ENCODE results near the gene SLC48A1. TPM values are rescaled to one million over a fixed set of nuclear protein-coding genes. Genes with fewer than 3 reads are reported as not detected.
A peak's percentile ranks its signal among the peaks of the same experiment; 100 is the strongest.

Gene SLC48A1
- total RNA-seq, 4 donors from 2014 or later: 19.9 to 76.7 (median 23.1) TPM

DNA sequence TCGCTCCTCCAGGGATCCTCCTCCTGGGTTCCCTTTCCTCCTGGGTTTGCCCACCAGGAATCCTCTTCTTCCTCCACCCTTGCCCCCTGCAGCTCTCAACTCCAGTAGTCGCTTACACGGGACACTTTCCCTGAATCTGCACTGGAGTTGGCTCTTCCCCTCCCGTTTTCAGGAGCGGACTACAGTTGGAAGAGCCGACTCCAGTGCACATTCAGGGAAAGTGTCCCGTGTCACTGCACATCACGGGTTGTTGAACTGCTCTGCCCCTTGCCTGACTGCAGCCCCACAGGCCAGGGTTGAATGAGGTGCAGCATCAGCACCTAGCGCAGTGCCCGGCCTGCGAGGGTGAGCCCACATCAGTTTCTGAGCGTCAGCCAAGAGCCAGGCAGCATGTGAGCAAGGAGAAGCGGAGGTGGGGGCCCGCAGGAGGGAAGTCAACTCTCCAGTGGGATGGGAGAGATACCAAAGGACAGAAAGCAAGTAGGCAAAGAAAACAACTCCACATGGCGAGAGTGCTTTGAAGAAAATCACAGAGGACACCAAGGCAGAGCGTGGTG lies 27.5 kb upstream of the SLC48A1 start:
- no peak for DNase-seq
- 78 to 87% methylated on average over 9 to 16 of the region's 16 CpGs for WGBS, 2 donors (ENCODE audit: low coverage in 1 of 2)
- Histone ChIP-seq H3K4me3 (no peak overlapping the region), H3K27me3 (no peaks in the 10 kb centered on the region), H3K9me3 (no peaks in the 10 kb centered on the region), H3K27ac (no peak overlapping the region), H3K4me1 (peaks cover 0 to 13% (median 10%) of the 10 kb centered on the region in 4 donors), H3K36me3 (no peaks in the 10 kb centered on the region)
- intact Hi-C loops (cut with DNase I; ENCODE audit: low total_unique reads): no loop called here
- in situ Hi-C loops (cut with MboI; ENCODE audit: low pct_ligation_motif_present in 1 of 4, low pct_unique_long_range_greater_than_20kb in 1 of 4, low sequenced_read_pairs in 3 of 4): loop anchor here in 2 of 4 donors (25.0 kb wide), 2 partner anchors 92 to 217 kb away; partner anchors contain the start of gene TMEM106C (in 1 of the 2)
- TF ChIP-seq, protein P1, sequence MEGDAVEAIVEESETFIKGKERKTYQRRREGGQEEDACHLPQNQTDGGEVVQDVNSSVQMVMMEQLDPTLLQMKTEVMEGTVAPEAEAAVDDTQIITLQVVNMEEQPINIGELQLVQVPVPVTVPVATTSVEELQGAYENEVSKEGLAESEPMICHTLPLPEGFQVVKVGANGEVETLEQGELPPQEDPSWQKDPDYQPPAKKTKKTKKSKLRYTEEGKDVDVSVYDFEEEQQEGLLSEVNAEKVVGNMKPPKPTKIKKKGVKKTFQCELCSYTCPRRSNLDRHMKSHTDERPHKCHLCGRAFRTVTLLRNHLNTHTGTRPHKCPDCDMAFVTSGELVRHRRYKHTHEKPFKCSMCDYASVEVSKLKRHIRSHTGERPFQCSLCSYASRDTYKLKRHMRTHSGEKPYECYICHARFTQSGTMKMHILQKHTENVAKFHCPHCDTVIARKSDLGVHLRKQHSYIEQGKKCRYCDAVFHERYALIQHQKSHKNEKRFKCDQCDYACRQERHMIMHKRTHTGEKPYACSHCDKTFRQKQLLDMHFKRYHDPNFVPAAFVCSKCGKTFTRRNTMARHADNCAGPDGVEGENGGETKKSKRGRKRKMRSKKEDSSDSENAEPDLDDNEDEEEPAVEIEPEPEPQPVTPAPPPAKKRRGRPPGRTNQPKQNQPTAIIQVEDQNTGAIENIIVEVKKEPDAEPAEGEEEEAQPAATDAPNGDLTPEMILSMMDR (IDR thresholded peaks at IDR 0.05): no peak
- TF ChIP-seq EP300 (IDR thresholded peaks at IDR 0.05; ENCODE audit: low read depth): no peak
- TF ChIP-seq POLR2A (IDR thresholded peaks at IDR 0.05): no peak
- TF ChIP-seq POLR2AphosphoS5 (IDR thresholded peaks at IDR 0.05): no peak

DNA sequence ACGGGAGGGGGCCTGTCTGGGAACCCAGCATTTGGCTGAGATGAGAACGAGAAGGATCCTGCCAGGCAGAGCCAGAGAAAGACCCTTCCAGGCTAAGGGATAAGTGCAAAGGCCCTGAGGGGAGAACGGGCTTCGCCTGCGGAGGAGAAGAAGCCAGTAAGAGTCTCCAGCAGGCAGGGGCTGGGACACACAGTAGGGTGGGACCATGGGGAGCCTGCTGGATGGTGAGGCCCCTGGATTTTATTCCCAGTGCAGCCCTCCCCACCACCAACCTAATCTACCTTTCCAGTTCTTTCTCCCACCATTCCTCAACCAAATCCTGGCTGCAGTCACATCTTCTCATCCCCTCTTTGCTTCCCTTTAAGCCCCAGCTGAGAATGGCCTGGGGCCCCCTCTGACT lies 27.0 kb upstream of the SLC48A1 start:
- 83 to 87% methylated on average over 1 to 5 of the region's 5 CpGs for WGBS, 2 donors (ENCODE audit: low coverage in 1 of 2)
- H3K9me3 ChIP-seq: no peaks in the 10 kb centered on the region
- H3K4me1 ChIP-seq: peaks cover 0 to 9% (median 7%) of the 10 kb centered on the region in 4 donors
- DNase-seq: no peak
- H3K27me3 ChIP-seq: no peaks in the 10 kb centered on the region
- no peak overlapping the region for H3K27ac ChIP-seq
- in situ Hi-C loops (cut with MboI; ENCODE audit: low pct_ligation_motif_present in 1 of 4, low pct_unique_long_range_greater_than_20kb in 1 of 4, low sequenced_read_pairs in 3 of 4): loop anchor here in 2 of 4 donors (25.0 kb wide), 2 partner anchors 91 to 216 kb away; partner anchors contain the start of gene TMEM106C (in 1 of the 2)
- intact Hi-C loops (cut with DNase I; ENCODE audit: low total_unique reads): no loop called here
- no peaks in the 10 kb centered on the region for H3K36me3 ChIP-seq
- H3K4me3 ChIP-seq: no peak overlapping the region
- TF ChIP-seq POLR2AphosphoS5 (IDR thresholded peaks at IDR 0.05) (no peak), POLR2A (IDR thresholded peaks at IDR 0.05) (no peak), EP300 (IDR thresholded peaks at IDR 0.05; ENCODE audit: low read depth) (no peak)
- TF ChIP-seq, protein P1 (IDR thresholded peaks at IDR 0.05): no peak

DNA sequence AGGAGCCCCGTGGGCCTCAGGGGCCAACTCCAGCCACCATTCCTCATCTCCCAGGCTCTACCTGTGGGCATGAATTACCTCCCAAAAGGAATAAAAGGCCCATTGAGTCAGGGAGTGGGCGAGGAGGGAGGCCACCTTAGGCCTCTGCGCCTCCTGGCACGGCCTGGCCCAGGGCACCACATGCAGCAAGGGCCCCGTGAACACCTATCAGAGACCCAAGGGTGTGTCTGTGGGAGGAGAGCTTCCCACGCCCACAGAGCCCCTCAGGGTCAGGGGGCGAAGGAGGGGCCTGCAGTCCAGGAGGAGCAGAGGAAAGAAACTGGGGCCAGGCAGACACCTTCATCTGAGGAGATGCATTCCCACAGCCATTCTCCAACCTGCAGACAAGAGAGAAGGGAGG lies 26.5 kb upstream of the SLC48A1 start:
- Histone ChIP-seq H3K27me3 (no peaks in the 10 kb centered on the region), H3K9me3 (no peaks in the 10 kb centered on the region), H3K36me3 (no peaks in the 10 kb centered on the region), H3K4me3 (no peak overlapping the region), H3K4me1 (peaks cover 0 to 4% (median 3%) of the 10 kb centered on the region in 4 donors), H3K27ac (peak overlapping the region in 1 of 4 donors; percentile 12)
- in situ Hi-C loops (cut with MboI; ENCODE audit: low pct_ligation_motif_present in 1 of 4, low pct_unique_long_range_greater_than_20kb in 1 of 4, low sequenced_read_pairs in 3 of 4) (loop anchor here in 2 of 4 donors (25.0 kb wide), 2 partner anchors 91 to 216 kb away; partner anchors contain the start of gene TMEM106C (in 1 of the 2)), intact Hi-C loops (cut with DNase I; ENCODE audit: low total_unique reads) (no loop called here)
- 76% methylated on average over 6 of the region's 7 CpGs; no CpG with 5 or more reads in 1 of the 2 donors for WGBS, 2 donors (ENCODE audit: low coverage in 1 of 2)
- TF ChIP-seq POLR2A (IDR thresholded peaks at IDR 0.05) (no peak), EP300 (IDR thresholded peaks at IDR 0.05; ENCODE audit: low read depth) (no peak), POLR2AphosphoS5 (IDR thresholded peaks at IDR 0.05) (no peak)
- TF ChIP-seq, protein P1 (IDR thresholded peaks at IDR 0.05): no peak
- DNase-seq: no peak

DNA sequence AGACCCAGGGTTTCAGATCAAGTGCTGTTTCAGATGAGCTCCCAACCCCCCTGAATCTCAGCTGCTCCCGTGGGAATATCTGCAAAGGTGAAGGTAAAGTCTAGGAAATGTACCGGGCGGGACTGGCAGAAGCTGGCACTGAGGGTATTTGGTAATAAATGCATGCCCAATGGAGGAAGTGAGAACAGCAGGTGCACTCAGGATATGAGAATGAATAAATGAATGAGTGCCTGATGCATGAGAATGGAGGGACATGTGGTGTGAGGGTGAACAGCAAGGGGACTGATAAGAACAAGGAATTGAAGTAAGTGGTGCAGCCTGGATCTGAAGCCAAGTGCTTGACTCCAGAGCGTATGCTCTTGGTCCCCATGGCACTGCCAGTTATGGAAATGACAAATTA lies 25.9 kb upstream of the SLC48A1 start:
- no peaks in the 10 kb centered on the region for H3K27me3 ChIP-seq
- no peaks in the 10 kb centered on the region for H3K4me1 ChIP-seq
- no peak for DNase-seq
- in situ Hi-C loops (cut with MboI; ENCODE audit: low pct_ligation_motif_present in 1 of 4, low pct_unique_long_range_greater_than_20kb in 1 of 4, low sequenced_read_pairs in 3 of 4) (loop anchor here in 2 of 4 donors (25.0 kb wide), 2 partner anchors 90 to 215 kb away; partner anchors contain the start of gene TMEM106C (in 1 of the 2)), intact Hi-C loops (cut with DNase I; ENCODE audit: low total_unique reads) (no loop called here)
- H3K9me3 ChIP-seq: no peaks in the 10 kb centered on the region
- 40 to 64% methylated on average over 2 to 4 of the region's 4 CpGs for WGBS, 2 donors (ENCODE audit: low coverage in 1 of 2)
- no peaks in the 10 kb centered on the region for H3K36me3 ChIP-seq
- no peak overlapping the region for H3K4me3 ChIP-seq
- TF ChIP-seq POLR2AphosphoS5 (IDR thresholded peaks at IDR 0.05) (no peak), POLR2A (IDR thresholded peaks at IDR 0.05) (no peak), EP300 (IDR thresholded peaks at IDR 0.05; ENCODE audit: low read depth) (no peak)
- TF ChIP-seq, protein P1 (IDR thresholded peaks at IDR 0.05): no peak
- H3K27ac ChIP-seq: peak overlapping the region in 1 of 4 donors; percentile 12
